ENCODE measurements around the gene PTK6. TPM values are rescaled to one million over a fixed set of nuclear protein-coding genes. Genes with fewer than 3 reads are reported as not detected.

PTK6 gene
- total RNA-seq, 4 donors from 2014 or later = 0.06 to 1.2 (median 0.23) TPM

DNA sequence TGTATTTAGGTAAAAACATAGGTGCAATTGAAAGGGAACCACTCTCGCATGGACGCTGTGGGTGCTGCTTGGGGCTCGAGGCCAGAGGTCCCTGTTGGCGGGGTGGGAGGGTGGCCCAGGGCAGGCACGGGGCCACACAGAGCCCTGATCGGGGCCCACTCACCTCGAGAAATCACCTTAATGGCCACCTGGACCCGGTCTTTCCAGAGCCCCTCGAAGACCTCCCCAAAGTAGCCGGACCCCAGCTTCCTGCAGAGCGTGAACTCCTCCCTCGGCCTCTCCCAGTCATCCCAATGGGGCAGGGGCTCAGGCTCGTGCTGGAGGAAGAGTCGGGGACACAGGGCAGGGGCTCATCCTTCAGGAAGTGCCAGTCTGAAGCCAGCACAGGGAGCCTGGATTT is 3.8 kb downstream of the PTK6 start:
- peaks cover 0 to 79% (median 23%) of the 10 kb centered on the region in 4 donors for H3K27me3 ChIP-seq
- intact Hi-C loops (cut with DNase I) = loop anchor here (10.0 kb wide), 1 partner anchor 121 kb away; the partner anchor contains the start of genes RTEL1 and STMN3
- DNase-seq (ENCODE audit: extremely low spot score) = no peak

DNA sequence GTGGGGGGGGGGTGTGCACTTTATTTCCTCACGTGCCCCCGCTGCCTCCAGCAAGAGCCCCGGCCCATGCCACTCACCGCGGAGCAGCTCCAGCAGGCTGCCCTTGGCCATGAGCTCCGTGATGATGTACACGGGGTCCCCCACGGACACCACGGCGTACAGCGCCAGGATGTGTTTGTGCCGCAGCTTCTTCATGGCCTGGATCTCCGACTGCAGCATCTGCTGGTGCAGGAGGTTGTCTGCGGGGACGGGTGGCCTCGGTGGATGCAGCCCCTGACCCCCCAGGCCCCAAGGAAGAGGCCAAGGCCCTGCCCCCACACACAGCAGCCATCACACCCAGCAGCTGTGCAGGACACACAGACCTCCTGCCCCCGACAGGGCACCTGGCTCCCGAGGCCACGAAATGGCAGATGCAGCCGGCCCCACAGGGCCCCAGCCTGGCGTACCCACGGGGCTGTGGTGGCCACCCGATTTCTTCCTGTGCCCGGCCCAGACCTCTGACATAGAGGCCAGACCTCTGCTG is 4.7 kb downstream of the PTK6 start:
- peaks cover 6 to 22% (median 15%) of the 10 kb centered on the region in 4 donors for H3K4me1 ChIP-seq
- no peaks in the 10 kb centered on the region for H3K36me3 ChIP-seq
- H3K4me3 ChIP-seq = no peak overlapping the region
- H3K9me3 ChIP-seq = no peaks in the 10 kb centered on the region
- intact Hi-C loops (cut with DNase I) = loop anchor here (10.0 kb wide), 1 partner anchor 122 kb away; the partner anchor contains the start of genes RTEL1 and STMN3
- no peak overlapping the region for H3K27ac ChIP-seq (replicated peaks in 1 of 4)
- 75% methylated on average over 15 of the region's 24 CpGs for WGBS
- H3K27me3 ChIP-seq = peaks cover 0 to 70% (median 22%) of the 10 kb centered on the region in 4 donors
- no peak for TF ChIP-seq POLR2A (IDR thresholded peaks at IDR 0.05; ENCODE audit: low read depth)
- no peak for TF ChIP-seq EP300 (IDR thresholded peaks at IDR 0.05)
- TF ChIP-seq POLR2AphosphoS5 (IDR thresholded peaks at IDR 0.05) = no peak
- TF ChIP-seq, protein P1, sequence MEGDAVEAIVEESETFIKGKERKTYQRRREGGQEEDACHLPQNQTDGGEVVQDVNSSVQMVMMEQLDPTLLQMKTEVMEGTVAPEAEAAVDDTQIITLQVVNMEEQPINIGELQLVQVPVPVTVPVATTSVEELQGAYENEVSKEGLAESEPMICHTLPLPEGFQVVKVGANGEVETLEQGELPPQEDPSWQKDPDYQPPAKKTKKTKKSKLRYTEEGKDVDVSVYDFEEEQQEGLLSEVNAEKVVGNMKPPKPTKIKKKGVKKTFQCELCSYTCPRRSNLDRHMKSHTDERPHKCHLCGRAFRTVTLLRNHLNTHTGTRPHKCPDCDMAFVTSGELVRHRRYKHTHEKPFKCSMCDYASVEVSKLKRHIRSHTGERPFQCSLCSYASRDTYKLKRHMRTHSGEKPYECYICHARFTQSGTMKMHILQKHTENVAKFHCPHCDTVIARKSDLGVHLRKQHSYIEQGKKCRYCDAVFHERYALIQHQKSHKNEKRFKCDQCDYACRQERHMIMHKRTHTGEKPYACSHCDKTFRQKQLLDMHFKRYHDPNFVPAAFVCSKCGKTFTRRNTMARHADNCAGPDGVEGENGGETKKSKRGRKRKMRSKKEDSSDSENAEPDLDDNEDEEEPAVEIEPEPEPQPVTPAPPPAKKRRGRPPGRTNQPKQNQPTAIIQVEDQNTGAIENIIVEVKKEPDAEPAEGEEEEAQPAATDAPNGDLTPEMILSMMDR (IDR thresholded peaks at IDR 0.05) = no peak
- no peak for DNase-seq (ENCODE audit: extremely low spot score)

More for the DNA sequence above, 3.8 kb downstream of the PTK6 start:
- no peak overlapping the region for H3K27ac ChIP-seq (replicated peaks in 1 of 4)
- no peaks in the 10 kb centered on the region for H3K36me3 ChIP-seq
- 78% methylated on average over 12 of the region's 14 CpGs for WGBS
- H3K4me1 ChIP-seq = peaks cover 15 to 30% (median 24%) of the 10 kb centered on the region in 4 donors
- no peak overlapping the region for H3K4me3 ChIP-seq
- no peaks in the 10 kb centered on the region for H3K9me3 ChIP-seq
- TF ChIP-seq EP300 (IDR thresholded peaks at IDR 0.05) = no peak
- no peak for TF ChIP-seq POLR2A (IDR thresholded peaks at IDR 0.05; ENCODE audit: low read depth)
- TF ChIP-seq, protein P1 (IDR thresholded peaks at IDR 0.05) = no peak
- TF ChIP-seq POLR2AphosphoS5 (IDR thresholded peaks at IDR 0.05) = no peak

DNA sequence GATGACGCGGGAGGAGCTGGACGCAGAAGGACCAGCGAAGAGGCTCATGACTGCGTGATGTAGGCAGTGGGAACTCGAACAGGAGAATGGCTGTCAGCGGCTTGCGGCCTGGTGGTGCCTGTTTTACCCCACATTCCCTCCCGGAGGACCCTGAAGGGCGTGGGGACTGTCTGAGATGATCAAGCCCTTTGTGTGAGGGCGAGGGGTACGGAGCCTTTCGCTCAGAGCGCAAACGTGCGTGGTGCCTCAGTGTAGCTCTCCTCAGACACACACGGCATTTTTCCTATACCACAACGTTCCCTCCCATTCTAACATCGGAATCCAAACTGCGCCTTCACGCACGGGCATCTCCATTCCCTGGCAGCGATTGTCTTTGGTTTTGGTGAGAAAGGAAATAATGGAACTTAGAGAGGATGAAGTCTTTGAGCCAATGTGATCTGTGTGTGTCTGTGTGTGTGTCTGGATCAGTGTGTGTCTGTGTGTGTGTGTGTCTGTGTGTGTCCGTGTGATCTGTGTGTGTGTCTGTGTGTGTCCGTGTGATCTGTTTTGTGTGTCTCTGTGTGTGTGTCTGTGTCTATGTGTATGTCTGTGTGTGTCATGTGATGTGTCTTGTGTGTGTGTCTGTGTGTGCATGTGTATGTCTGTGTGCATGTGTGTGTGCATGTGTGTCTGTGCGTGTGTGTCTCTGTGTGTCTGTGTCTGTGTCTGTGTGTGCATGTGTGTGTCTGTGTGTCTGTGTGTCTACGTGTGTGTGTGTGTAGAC is 5.3 kb downstream of the PTK6 start:
- H3K27ac ChIP-seq (replicated peaks in 1 of 4) = no peak overlapping the region
- H3K4me1 ChIP-seq = peaks cover 3 to 18% (median 11%) of the 10 kb centered on the region in 4 donors
- H3K36me3 ChIP-seq = no peaks in the 10 kb centered on the region
- WGBS = 79% methylated on average over 26 of the region's 27 CpGs
- DNase-seq (ENCODE audit: extremely low spot score) = no peak
- TF ChIP-seq POLR2AphosphoS5 (IDR thresholded peaks at IDR 0.05) (no peak), POLR2A (IDR thresholded peaks at IDR 0.05; ENCODE audit: low read depth) (no peak), EP300 (IDR thresholded peaks at IDR 0.05) (no peak)
- TF ChIP-seq, protein P1 (IDR thresholded peaks at IDR 0.05) = no peak
- no peaks in the 10 kb centered on the region for H3K9me3 ChIP-seq
- intact Hi-C loops (cut with DNase I) = loop anchor here (10.0 kb wide), 1 partner anchor 123 kb away; the partner anchor contains the start of genes RTEL1 and STMN3
- no peak overlapping the region for H3K4me3 ChIP-seq
- H3K27me3 ChIP-seq = peaks cover 0 to 64% (median 19%) of the 10 kb centered on the region in 4 donors

DNA sequence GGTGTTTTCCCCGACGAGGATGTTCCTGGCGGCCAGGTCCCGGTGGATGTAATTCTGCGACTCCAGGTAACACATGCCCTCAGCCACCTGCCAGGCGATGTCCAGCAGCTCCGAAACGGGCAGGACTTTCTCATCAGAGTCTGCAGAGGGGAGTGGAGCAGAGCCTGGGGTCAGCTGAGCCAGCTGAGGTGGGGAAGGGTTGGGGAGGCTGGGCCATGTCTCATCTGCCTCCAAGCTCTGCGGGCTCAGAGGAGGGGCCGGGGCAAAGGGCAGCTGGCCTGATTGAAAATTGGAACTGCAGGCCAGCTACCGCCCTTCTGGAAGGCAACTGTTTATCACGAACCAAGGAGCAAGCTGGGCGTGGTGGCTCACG is 6.4 kb downstream of the PTK6 start:
- TF ChIP-seq POLR2A (IDR thresholded peaks at IDR 0.05; ENCODE audit: low read depth) (no peak), EP300 (IDR thresholded peaks at IDR 0.05) (no peak), POLR2AphosphoS5 (IDR thresholded peaks at IDR 0.05) (no peak)
- TF ChIP-seq, protein P1 (IDR thresholded peaks at IDR 0.05) = no peak
- H3K4me1 ChIP-seq = peaks cover 3 to 11% (median 8%) of the 10 kb centered on the region in 4 donors
- H3K4me3 ChIP-seq = no peak overlapping the region
- no peaks in the 10 kb centered on the region for H3K36me3 ChIP-seq
- no peak overlapping the region for H3K27ac ChIP-seq (replicated peaks in 1 of 4)
- H3K27me3 ChIP-seq = peaks cover 0 to 53% (median 14%) of the 10 kb centered on the region in 4 donors
- WGBS = 94% methylated on average over 8 of the region's 14 CpGs
- no peak for DNase-seq (ENCODE audit: extremely low spot score)
- intact Hi-C loops (cut with DNase I) = loop anchor here (10.0 kb wide), 1 partner anchor 124 kb away; the partner anchor contains the start of genes RTEL1 and STMN3
- no peaks in the 10 kb centered on the region for H3K9me3 ChIP-seq
